HFFc6 (cell line): ENCODE results near the gene HOXA6. TPM values are rescaled to one million over a fixed set of nuclear protein-coding genes. Genes with fewer than 3 reads are reported as not detected.

Experiments used
- DNase-seq: peaks from one replicate; pipeline ENCODE4 v3.0.0-alpha.2; 2018
- H3K27ac Mint-ChIP-seq: 2 replicates; pipeline ENCODE4 v1.8.0; 2020; ENCODE audit warnings: mild to moderate bottlenecking, mixed read lengths
- H3K27me3 Mint-ChIP-seq: 2 replicates; pipeline ENCODE4 v1.8.0; 2021; ENCODE audit warnings: mild to moderate bottlenecking, moderate library complexity, mixed read lengths; ENCODE audit not compliant: insufficient read depth
- H3K36me3 Mint-ChIP-seq: 2 replicates; pipeline ENCODE4 v1.8.0; 2021; ENCODE audit warnings: low read depth, mixed read lengths
- H3K4me1 Mint-ChIP-seq: 2 replicates; pipeline ENCODE4 v1.8.0; 2020; ENCODE audit warnings: low read depth, mixed read lengths
- H3K4me3 Mint-ChIP-seq: 2 replicates; pipeline ENCODE4 v1.8.0; 2020; ENCODE audit warnings: mild to moderate bottlenecking, moderate library complexity, mixed read lengths
- H3K9me3 Mint-ChIP-seq: 2 replicates; pipeline ENCODE4 v1.8.0; 2020; ENCODE audit warnings: mild to moderate bottlenecking, mixed read lengths
- total RNA-seq, 6 experiments: library from RNA; stranded (reverse); fragmentation: NEBNext Ultra II Directional; extraction: Animal tissue kit (Norgen Biotek cat#: 25700); gene quantifications; 2 replicates in 1 of 6; 3 replicates in 5 of 6; pipeline ENCODE4 v1.2.3, GENCODE V29; 2021
- TF ChIP-seq, protein P1 (sequence below): fragments of 200-600 bp; sonication (generic); IDR thresholded peaks from 2 replicates; pipeline ENCODE4 v1.5.0; 2021; ENCODE audit warnings: antibody characterized with exemption, mild to moderate bottlenecking

Gene HOXA6
- total RNA-seq, 6 experiments from 2014 or later, result 2.3 to 3.8 (median 2.8) TPM

DNA sequence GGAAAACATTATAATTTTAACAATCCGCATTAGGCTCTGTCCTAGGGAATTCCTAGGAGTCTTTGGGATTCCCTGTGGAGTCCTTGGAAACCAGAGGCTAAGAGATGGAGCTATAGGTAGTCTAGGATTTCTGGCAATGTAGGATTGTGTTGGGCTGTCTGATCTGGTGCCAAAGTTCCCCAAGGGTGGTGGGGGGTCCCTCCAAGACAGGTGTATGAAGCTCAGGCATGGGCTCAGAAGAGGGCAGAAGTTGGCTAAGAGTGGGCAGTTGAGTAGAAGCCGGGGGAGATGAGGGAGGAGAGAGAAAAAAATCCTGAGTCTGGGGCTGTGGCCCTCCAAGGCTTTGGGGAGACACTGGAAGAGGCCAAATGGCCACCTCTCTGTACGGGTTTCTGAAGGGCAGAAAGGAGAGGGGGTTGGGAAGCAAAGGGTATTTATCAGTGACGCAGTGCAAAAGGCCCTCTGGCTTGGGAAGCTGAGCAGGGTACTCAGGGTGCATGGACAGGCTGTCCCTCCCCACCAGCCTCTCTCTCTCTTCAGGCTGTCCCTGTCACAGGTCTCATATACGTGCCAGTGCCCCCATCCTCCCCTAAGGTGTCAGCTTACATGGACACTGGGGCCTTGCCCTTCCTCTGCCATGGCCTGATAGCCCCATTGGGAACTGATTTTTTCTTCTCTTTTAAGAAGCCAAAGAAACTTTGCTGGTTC is 929 bp downstream of the HOXA6 start:
- Mint-ChIP-seq H3K9me3 (no peaks in the 10 kb centered on the region), H3K36me3 (peaks cover 8% of the 10 kb centered on the region; the same call in 1 of the 2 replicates), H3K4me3 (no peak overlapping the region), H3K27me3 (peaks cover 3% of the 10 kb centered on the region; the same call in 1 of the 2 replicates), H3K4me1 (peaks cover 39% of the 10 kb centered on the region), H3K27ac (no peak overlapping the region)
- TF ChIP-seq, protein P1, sequence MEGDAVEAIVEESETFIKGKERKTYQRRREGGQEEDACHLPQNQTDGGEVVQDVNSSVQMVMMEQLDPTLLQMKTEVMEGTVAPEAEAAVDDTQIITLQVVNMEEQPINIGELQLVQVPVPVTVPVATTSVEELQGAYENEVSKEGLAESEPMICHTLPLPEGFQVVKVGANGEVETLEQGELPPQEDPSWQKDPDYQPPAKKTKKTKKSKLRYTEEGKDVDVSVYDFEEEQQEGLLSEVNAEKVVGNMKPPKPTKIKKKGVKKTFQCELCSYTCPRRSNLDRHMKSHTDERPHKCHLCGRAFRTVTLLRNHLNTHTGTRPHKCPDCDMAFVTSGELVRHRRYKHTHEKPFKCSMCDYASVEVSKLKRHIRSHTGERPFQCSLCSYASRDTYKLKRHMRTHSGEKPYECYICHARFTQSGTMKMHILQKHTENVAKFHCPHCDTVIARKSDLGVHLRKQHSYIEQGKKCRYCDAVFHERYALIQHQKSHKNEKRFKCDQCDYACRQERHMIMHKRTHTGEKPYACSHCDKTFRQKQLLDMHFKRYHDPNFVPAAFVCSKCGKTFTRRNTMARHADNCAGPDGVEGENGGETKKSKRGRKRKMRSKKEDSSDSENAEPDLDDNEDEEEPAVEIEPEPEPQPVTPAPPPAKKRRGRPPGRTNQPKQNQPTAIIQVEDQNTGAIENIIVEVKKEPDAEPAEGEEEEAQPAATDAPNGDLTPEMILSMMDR, result no peak
- no peak for DNase-seq

DNA sequence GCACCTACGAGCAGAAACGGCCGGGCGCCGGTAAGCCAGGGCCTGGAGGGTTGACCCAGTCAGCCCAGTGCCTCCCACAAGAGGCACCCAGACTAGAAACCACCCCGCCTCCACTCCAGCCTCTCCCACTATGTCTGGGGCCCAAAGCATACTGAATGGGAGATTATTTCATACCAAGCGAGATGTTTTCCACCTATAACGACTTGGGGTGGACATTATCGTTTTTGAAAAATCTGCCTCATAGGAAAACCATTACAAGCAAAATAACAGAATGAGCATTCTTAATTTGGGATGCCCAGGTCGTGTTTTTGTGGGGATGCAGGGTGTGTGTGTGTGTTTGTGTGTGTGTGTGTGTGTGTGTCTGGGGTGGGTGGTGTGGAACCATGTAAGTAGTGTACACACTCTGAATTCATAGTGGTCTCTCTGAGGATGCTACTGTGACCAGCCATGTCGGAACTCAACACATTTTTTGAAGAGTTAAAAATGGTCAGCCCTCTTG is 1.6 kb downstream of the HOXA6 start:
- DNase-seq, result no peak
- no peak overlapping the region for H3K27ac Mint-ChIP-seq
- H3K27me3 Mint-ChIP-seq, result peaks cover 3% of the 10 kb centered on the region; the same call in 1 of the 2 replicates
- no peaks in the 10 kb centered on the region for H3K9me3 Mint-ChIP-seq
- H3K4me1 Mint-ChIP-seq, result peaks cover 34% of the 10 kb centered on the region
- H3K36me3 Mint-ChIP-seq, result peaks cover 14% of the 10 kb centered on the region; the same call in 1 of the 2 replicates
- TF ChIP-seq, protein P1, result no peak
- no peak overlapping the region for H3K4me3 Mint-ChIP-seq

DNA sequence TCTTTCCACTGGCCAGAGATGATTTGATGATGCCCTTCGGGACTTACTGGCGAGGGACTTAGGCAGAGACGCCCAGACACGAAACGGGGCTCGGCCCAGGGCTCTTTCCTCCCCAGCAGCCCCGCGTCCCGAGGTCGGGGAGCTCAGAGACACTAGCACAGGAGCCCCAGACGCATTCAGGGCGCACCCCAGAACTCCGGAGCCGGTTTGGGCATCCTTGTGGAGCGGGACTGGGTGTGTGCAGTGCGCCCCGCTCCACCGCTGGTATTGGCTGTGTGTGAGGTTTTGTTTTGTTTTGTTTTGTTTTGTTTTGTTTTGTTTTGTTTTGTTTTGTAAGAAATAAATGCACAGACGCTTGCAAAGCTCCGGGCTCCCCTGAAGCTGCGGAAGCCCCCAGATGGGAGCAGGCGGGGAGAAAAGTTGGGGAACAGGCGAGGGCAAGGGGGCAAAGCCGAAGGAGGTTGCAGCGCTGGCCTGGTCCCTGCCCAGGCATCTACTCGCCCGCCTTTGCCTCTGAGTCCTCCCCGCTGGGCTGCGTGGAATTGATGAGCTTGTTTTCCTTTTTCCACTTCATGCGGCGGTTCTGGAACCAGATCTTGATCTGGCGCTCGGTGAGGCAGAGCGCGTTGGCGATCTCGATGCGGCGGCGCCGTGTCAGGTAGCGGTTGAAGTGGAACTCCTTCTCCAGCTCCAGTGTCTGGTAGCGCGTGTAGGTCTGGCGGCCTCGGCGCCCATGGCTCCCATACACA is 2.2 kb downstream of the HOXA6 start:
- Mint-ChIP-seq H3K27me3 (peaks cover 3% of the 10 kb centered on the region; the same call in 1 of the 2 replicates), H3K4me1 (peaks cover 30% of the 10 kb centered on the region), H3K4me3 (no peak overlapping the region), H3K27ac (no peak overlapping the region), H3K9me3 (no peaks in the 10 kb centered on the region), H3K36me3 (peaks cover 14% of the 10 kb centered on the region; the same call in 1 of the 2 replicates)
- TF ChIP-seq, protein P1, result no peak
- DNase-seq, result no peak

DNA sequence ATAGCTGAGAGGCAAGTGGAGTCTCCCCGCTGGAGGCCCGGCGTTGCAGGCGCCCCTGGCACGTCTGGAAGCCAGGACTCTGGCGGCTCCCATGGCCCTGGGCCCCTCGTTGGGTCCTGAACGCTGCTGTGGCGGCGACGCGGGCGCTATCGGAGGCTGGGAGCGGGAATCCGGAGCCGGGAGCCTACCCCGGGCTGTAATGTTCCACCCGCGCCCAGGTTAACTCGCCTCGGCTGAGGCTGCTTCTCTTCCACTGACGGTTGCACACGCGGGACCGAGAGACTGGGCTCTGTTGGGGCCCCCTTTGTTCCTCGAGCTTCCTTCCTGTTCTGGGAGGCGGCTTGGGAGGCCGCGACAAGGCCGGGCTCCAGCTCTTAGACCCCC is 2.8 kb downstream of the HOXA6 start:
- Mint-ChIP-seq H3K27me3 (peaks cover 3% of the 10 kb centered on the region; the same call in 1 of the 2 replicates), H3K9me3 (no peaks in the 10 kb centered on the region), H3K36me3 (peaks cover 14% of the 10 kb centered on the region; the same call in 1 of the 2 replicates), H3K4me3 (no peak overlapping the region), H3K4me1 (peaks cover 24% of the 10 kb centered on the region), H3K27ac (no peak overlapping the region)
- TF ChIP-seq, protein P1, result no peak
- DNase-seq, result no peak

DNA sequence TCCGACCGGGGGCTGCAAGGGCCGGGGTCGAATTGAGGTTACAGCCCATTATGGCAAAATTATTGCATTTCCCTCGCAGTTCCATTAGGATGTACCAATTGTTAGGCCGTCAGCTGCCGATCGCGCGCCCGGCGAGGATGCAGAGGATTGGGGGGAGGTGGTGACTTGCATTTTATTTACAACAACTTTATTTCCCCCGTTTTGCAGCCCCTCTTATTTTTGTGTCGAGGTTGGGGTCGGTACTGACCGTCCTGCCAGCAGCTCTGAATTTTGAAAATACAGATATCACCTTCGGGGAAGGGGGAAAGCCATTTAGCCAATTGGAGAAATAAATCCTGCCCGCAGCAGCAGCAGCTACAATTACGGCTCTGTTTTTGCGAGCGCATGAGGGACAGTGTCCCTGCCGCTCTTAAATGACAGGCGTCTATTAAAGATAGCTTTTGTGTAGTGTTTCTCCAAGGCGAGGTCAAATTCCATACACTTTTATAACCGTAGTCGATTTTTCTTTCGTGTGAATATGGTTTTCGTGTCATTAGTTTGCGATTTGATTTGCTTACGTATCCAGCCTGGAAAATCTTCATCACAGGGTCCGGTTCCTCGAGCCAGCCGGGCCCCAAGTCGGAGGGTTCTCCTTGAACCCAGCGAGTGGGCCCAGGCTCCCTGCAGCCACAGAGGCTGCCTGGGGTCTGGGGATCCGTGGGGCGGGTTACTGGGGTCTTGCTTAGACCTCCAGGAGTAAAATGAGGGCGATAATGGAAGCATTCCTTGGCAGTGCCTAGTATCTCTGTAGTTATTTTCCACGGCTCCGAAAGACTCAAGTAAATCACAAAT is 3.4 kb downstream of the HOXA6 start:
- DNase-seq, result no peak
- Mint-ChIP-seq H3K27me3 (peaks cover 3% of the 10 kb centered on the region; the same call in 1 of the 2 replicates), H3K27ac (no peak overlapping the region), H3K4me1 (peaks cover 18% of the 10 kb centered on the region), H3K4me3 (no peak overlapping the region; the same call in 1 of the 2 replicates), H3K9me3 (no peaks in the 10 kb centered on the region), H3K36me3 (peaks cover 14% of the 10 kb centered on the region; the same call in 1 of the 2 replicates)
- TF ChIP-seq, protein P1, result peak; percentile 2; the same call in 1 of the 2 replicates
